ENCODE data around the gene TOB1.

The TOB1 gene

DNA sequence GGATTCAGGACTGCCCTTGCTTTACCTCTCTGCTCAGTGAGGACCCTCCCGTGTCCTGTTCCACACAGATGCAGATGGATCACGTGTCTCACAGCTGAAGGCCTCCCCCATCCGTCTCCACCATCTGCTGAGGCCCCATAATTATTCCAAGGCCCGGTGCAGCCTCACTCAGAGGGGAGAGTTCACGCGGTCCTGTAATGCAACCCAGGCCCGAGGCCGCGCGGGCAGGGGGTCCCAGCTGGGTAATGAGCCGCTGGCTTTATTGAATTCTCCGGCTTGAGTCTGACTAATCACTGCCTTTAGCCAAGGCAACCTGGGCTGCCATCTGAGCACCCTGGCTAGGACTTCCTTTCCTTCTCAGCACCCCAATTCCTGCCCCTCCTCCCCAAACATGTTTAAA lies 35.2 kb downstream of the TOB1 start:
- peak; percentile 78 for DNase-seq

DNA sequence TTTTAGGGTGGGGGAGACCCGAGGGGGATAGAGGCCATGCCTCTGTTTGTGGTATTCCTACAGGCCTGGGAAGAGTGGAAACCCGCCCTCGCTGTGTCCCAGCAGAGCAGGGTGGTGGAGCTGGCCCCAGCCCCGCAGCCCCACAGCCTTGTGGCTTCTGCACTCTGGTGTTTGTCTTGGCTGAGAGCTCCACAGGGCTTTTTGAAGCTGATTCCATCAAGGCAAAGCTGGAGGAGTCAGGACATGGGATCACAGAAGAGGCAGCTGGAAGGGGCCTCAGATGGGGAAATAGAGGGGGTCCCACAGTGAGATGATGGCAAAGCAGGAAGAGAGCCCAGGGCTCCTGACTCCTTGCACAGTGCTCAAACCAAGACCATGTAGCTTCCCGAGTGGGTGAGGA lies 35.8 kb downstream of the TOB1 start:
- DNase-seq = peak; percentile 67

DNA sequence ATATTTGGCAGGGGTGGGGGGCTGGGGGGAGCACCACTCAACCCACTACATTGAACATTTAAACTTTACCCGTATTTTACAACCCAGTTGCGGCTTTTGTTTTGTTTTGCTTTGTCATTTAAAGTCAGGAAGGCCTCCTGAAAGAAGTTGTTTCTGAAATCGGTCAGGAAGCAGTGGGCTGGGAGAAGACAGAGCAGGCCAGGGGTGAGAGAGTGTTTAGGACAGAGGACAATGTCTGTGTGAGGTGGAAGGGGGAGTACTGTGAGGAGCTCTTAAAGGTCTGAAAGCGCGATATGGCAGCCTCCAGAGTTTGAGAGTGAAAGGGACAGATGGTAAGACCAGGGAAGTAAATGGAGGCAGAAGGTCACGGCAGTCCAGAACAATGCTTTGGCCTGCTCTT lies 36.8 kb downstream of the TOB1 start:
- no peak for DNase-seq

DNA sequence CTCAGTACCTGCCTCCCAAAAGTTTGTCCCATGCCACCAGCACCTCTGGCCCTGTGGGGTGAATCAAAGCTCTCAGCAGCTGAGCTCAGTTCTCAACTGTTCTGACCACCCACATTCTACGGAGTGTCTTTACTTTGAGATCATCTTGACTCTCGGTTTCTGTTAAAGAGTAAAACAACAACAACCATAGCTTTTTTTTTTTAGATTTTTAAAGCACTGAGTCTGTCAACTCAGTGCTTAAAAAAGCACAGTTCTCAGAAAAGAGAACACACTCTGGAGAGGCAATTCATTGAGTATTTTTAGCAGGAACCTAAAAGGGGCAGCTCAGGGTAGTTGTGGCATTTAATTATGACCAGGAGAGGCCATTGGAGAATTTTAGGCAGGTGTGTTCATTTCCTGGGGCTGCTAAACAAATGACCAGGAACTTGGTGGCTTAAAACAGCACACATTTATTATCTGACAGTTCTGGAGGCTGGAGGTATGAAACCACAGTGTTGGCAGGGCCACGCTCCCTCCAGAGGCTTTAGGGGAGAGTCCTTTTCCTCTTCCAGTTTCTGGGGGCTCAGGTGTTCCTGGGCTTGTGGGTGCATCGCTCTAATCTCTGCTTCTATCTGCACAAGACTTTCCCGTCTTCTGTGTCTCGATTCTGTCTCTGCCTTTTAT lies 37.5 kb downstream of the TOB1 start:
- DNase-seq = no peak

DNA sequence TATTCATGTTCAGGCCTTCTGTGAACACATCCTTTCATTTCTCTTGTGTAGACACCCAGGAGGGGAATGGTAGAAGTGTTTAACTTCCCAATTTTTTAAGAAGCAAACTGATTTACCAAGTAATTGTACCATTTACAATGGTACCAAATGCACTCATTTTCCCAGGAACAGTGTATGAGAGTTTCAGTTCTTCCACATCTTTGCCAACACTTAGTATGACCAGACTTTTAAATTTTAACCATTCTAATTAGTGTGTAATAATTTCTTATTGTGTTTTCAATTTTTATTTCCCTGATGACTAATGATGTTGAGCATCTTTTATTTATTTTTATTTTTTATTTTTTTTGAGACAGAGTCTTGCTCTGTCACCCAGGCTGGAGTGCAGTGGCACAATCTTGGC lies 41.0 kb downstream of the TOB1 start:
- no peak for DNase-seq

DNA sequence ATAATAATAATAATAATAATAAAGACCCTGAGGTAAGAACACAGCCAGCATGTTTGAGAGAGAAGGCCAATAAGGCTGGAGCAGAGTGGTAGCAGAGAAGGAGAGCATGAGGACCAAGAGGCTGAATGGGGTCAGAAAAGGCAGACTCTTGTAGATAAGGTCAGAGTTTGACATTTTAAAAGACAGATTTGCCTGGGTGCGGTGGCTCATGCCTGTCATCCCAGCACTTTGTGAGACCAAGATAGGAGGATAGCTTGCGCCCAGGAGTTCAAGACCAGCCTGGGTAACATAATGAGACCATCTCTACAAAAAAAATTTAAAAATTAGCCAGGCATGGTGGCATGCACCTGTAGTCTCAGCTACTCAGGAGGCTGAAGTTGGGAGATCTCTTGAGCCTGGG lies 41.7 kb downstream of the TOB1 start:
- DNase-seq = no peak

DNA sequence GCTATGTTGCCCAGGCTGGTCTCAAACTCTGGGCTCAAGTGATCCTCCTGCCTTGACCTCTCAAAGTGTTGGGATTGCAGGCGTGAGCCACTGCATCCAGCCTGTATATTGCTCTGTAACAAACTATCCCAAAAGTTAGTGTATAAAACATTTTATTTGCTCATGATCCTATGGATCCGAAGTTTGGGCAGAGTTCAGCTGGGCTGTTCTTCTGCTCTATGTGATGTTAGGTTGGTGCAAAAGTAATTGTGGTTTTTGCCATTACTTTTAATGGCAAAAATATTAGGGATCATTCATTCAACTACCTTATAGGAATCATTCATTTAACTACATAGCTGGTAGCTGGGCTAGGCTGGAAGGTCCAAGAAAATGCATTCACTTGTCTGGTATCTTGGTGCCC lies 43.6 kb downstream of the TOB1 start:
- no peak for DNase-seq

DNA sequence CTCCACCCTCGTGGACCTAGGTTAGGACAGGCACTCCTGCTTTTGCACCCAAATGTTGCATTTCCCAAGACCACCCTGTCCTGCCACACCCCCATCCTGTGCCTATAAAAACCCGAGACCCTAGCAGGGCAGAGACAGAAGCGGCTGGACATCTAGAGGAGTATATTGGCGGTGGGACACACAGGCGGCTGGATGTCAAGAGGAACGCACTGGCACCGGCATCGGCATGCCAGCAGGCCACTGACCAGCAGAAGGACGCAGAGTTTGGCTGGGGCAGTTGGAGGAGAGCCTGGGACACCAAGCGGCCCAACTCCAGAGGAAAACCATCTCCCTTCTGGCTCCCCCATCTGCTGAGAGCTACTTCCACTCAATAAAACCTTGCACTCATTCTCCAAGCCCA lies 45.5 kb downstream of the TOB1 start:
- no peak for DNase-seq

DNA sequence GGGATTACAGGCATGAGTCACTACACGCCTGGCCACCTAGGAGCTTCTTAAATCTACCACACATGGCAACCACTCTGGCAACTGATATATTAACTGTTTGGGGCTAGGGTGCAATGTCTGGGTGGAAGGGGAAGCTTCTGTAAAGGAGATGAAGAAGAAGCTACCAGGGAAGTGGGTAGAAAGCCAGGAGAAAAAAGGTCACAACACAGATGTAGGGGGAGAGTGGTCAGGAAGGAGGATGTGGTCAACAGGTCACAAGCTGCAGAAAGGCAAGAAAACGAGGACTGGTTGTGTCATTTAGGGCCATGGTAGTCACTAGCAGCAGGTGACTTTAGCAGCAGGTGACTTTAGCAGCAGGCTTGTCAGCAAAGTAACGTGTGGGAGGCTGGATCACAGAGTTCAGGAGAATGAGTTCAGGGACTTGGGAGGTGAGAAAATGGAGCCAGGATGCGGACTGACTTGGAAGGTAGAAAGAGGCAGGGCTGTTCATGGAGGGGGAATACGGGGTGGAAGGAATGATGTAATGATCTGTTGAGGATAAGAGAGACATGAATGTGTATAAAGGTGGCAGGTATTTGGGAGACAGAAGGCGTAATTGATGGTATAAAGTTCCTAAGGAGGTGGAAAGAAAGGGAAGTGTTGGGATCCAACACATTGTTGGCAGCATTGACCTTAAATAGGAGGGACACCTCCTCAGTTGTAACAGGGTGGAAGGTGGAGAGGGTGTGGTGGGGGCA lies 47.1 kb downstream of the TOB1 start:
- no peak for DNase-seq

DNA sequence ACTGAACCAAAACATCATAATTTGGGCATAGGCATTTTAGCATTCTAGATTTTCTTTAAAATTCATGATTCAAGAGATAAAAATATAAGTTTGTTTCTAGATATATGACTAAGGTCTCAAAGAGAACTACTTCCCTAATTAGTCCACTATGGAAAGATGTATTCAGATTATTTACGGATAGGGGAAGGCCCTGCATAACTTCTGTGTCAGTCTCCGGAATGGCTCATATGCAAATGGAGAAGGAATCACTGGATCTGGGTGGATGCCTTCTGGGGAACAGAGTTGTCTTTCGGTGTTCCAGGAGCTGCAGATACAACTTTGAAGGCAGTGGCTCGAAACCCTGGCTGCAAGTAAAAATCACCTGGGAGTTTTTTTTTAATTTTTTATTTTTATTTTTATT lies 47.9 kb downstream of the TOB1 start:
- no peak for DNase-seq

DNA sequence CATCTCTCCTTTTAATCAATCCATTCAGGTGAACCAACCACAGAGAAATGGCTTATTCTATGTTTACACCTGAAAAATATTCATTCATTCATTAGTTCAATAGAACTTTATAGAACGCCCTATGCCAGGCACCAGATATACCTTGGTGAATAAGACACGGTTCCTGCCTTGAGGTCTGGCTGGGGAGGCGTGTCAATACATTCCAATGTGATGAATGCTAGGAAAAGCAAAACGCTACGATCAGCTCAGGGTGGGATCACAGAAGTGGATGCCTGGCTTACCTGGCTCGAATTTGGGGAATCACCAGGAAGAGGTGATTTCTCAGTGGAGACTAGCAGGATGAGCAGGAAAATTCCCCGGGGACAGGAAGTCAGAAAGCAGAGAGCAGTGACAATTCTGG lies 48.3 kb downstream of the TOB1 start:
- no peak for DNase-seq

DNA sequence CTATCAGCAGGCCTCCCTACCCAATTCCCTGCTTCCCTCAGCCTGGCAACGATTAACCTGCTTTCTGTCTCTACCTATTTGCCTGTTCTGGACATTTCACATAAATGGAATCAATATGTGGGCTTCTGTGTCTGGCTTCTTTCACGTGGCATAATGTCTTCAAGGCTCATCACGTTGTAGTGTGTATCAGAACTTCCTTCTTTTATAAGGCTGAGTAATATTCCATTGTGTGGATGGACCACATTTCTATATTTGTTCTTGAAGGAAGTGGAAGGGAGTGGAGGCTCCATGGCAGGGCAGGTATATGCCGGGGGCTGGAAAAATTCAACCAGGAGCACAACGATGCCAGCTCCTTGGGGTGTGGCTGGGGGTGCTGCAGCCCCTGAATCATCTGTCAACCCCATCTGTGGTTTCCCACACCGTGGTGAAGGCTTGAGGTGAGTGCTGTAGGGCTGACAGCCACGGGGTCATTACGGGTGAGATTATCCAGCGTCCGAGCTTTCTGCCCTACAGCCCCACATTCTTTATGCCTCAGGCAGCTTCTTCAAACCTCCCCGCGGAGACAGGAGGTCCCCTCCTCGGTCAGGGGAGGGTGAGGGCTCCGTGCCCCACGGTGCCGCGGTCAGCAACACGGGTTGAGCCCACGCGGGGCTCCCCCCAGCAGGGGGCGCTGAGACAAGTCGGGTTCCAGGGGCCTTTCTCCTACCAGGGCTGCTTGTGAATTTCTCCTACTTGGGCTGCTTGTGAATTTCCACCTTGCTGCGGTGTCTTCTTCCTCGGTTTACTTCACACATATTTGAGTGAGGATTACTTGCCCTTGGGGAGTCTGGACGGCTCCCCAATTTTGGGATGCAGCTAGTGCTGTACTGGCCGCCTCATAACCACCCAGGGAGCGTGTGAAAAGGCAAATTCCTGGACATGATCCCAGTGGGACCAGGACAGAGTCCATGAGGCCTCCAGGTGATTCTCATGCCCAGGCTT lies 49.1 kb downstream of the TOB1 start:
- DNase-seq = peak; percentile 70

DNA sequence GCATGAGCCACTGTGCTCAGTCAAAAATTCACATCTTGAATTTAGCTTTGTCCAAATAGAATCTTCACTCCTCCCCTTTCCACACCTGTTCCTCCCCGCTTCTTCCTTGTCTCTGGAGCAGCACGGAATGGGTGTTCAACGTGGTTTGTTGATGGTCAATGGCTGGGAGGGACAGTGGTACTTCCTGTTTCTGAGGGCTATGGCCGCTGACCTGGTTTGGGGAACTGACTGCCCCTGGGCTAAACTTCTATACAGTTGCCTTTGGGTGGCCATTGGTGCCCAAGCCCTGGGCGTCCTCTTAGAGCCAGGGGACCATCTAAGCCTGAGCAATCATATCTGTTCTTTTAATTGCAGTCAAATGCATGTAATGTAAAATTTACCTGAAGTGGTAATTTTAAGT lies 49.9 kb downstream of the TOB1 start:
- no peak for DNase-seq

DNA sequence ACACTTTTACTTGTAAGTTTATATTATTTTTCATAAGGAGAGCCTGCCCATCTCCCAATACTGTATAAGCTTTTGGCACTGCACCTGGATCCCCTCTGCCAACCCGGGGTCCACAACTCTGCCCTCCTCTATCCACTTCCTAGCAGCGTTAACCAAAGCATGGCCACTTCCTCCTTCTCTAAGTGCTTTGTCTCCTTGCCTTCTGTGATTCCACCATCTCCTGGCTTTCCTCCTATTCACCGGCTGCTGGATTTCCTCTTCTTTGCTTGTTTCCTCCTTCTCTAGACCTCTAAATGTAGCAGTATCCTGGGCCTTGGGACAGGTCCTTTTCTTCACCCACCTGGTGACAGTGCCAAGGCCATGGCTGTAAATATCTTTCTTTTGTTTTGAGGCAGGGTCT lies 50.8 kb downstream of the TOB1 start:
- no peak for DNase-seq

DNA sequence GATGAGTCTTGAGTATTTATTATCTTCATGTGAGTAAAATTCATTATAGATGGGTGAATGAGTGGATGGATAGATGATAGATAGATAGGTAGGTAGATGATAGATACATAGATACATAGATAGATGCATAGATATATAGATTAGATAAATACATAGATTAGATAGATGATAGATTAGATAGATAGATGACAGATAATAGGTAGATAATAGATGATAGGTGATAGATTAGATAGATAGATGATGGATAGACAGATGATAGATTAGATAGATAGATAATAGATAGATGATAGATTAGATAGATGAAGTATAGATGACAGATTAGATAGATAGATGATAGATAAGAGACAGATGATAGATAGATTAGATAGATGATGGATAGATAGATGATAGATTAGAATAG lies 52.6 kb downstream of the TOB1 start:
- no peak for DNase-seq
